HepG2 (cell line): ENCODE results near the gene OGG1. TPM values are rescaled to one million over a fixed set of nuclear protein-coding genes. Genes with fewer than 3 reads are reported as not detected.

Experiments used
- ASH2L ChIP-seq: fragments of 300-600, 200-600 bp; sonication (generic); IDR thresholded peaks from 2 replicates; pipeline ENCODE4 v1.7.0; 2017; ENCODE audit warnings: low read depth, mild to moderate bottlenecking, moderate library complexity, mixed read lengths, low read length; ENCODE audit not compliant: insufficient read length
- FOXA1 ChIP-seq, 2 experiments: fragments of 450-650 bp in 1 of 2; sonication (generic) in 1 of 2; formaldehyde crosslinking in 1 of 2; IDR thresholded peaks; 2 replicates each; pipeline versions ENCODE4 v1.4.0 to v1.6.1; 2016 to 2020; ENCODE audit warnings: missing genetic modification reagents in 1 of 2
- ZNF142 ChIP-seq: sonication (generic); formaldehyde crosslinking; IDR thresholded peaks from 2 replicates; pipeline ENCODE4 v1.4.0; 2020; ENCODE audit warnings: missing genetic modification reagents
- ZNF17 ChIP-seq: sonication (generic); formaldehyde crosslinking; IDR thresholded peaks from 2 replicates; pipeline ENCODE4 v1.5.0; 2020; ENCODE audit warnings: mild to moderate bottlenecking, missing genetic modification reagents
- ZNF788 ChIP-seq: sonication (generic); formaldehyde crosslinking; IDR thresholded peaks from 2 replicates; pipeline ENCODE4 v1.5.0; 2020; ENCODE audit warnings: mild to moderate bottlenecking, missing genetic modification reagents, borderline replicate concordance
- polyA plus RNA-seq, 8 experiments: library from polyadenylated mRNA; depleted of rRNA in 3 of 8; stranded (reverse) in 7 of 8; unstranded in 1 of 8; fragments of >200 nt; fragmentation: Illumina TruSeq in 4 of 8; extraction: Trizol in 4 of 8; gene quantifications; 2 replicates each; pipeline versions ENCODE4 v1.2.1 to v1.2.3, GENCODE V29; 2011 to 2016; ENCODE audit warnings: low read depth in 4 of 8, missing spikeins in 1 of 8, mixed read lengths in 1 of 8; ENCODE audit not compliant: insufficient read depth in 1 of 8
- total RNA-seq, 5 experiments: library from RNA; depleted of rRNA; stranded (reverse); fragments of >200 nt; fragmentation: Illumina TruSeq; extraction: Trizol; gene quantifications; 2 replicates each; pipeline ENCODE4 v1.2.3, GENCODE V29; 2016; ENCODE audit warnings: low read depth in 1 of 5

OGG1 gene
- total and polyA plus RNA-seq, 2 of the 13 experiments (the other 11 are each of a cell fraction or from before 2014, with no cell fraction given) = 28.7 to 33.2 TPM

DNA sequence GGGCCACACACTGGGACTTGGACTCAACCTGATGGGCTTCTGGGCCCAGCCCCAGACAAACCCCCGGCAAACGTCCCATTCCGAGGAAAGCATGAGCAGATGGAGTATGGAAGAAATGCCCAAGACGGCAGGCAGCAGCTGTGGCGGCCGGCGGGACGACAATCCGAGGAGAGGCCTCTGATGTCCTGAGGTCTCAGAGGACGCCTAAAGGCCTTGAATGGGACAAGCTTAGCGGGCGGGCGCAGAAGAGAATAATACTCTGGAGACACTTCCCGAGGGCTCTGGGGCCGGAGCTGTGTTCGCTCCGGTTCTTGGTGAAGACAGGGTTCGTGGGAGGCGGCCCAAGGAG, 482 bp upstream of the OGG1 start (continued):
- TF ChIP-seq ZNF788 (CRISPR knock-in tag) (no peak), ASH2L (no peak), ZNF142 (CRISPR knock-in tag) (0 out of 2 replicates have a peak, but pooled peaks have one; percentile 63), ZNF17 (CRISPR knock-in tag) (no peak), FOXA1 (IDR thresholded peaks at IDR 0.05) (no peak), FOXA1 (CRISPR knock-in tag; IDR thresholded peaks at IDR 0.05) (no peak)
